ENCODE data around the gene CTU1. TPM values are rescaled to one million over a fixed set of nuclear protein-coding genes. Genes with fewer than 3 reads are reported as not detected.

Gene CTU1
- total RNA-seq, 1 experiment from 2014 or later, result 10.1 TPM

DNA sequence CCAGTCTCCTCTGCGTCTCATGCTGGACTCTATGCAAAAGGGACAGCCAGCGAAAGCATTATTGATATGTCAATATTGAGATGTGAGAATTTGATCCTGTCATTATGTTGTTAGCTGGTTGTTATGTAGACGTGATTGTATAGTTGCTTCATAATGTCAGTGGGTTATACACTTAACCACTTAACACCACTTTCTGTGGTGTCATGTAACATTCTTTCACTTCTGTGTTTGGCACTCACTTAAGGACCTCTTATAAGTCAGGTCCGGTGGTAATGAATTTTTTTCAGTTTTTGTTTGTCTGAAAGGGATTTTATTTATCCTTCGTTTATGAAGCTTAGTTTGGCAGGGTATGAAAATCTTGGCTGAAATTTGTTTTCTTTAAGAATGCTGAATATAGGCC is 26.8 kb upstream of the CTU1 start:
- no peak for DNase-seq (ENCODE audit: extremely low read depth, low read depth)

DNA sequence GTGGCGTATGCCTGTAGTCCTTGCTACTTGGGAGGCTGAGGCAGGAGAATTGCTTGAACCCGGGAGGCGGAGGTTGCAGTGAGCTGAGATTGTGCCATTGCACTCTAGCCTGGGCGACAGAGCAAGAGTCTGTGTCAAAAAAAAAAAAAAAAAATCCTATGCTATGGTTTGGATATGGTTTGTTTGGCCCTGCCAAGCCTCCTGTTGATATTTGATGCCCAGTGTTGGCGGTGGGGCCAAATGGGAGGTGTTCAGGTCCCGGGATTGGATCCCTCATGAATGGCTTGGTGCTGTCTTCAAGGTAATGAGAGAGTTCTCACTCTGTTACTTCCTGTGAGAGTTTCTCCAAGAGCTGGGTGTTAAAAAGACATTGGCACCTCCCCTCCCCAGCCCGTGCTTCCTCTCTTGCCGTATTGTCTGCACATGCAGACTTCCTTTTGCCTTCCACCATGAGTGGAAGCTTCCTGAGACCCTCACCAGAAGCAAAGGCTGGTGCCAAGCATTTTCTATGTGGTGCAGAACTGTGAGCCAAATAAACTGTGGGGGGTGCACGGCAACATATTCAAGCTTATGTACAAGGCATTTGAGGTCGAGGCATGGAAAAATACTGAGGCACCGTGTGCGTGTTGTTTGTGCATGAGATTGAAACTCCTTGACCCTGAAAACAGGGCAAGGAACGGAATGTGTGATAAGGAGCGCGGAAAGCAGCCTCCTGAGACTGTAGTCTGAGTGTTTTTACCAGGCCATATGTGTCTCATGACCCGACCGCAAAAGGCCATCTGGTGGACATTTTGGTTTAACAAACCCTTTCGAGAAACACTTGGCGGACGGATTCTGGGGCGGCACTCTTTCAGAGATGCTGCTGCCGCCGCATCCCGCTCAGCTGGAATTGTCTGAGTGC is 23.8 kb upstream of the CTU1 start:
- DNase-seq (ENCODE audit: extremely low read depth, low read depth), result no peak

DNA sequence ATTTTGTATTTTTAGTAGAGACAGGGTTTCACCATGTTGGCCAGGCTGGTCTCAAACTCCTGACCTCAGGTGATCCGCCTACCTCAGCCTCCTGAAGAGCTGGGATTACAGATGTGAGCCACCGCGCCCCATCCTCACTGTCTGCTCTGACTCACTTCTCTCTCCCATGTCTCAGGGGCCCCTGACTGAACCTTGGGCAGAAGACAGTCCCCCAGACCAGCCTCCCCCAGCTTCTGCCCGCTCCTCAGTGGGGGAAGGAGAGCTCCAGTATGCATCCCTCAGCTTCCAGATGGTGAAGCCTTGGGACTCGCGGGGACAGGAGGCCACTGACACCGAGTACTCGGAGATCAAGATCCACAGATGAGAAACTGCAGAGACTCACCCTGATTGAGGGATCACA is 21.5 kb upstream of the CTU1 start:
- no peak for DNase-seq (ENCODE audit: extremely low read depth, low read depth)

DNA sequence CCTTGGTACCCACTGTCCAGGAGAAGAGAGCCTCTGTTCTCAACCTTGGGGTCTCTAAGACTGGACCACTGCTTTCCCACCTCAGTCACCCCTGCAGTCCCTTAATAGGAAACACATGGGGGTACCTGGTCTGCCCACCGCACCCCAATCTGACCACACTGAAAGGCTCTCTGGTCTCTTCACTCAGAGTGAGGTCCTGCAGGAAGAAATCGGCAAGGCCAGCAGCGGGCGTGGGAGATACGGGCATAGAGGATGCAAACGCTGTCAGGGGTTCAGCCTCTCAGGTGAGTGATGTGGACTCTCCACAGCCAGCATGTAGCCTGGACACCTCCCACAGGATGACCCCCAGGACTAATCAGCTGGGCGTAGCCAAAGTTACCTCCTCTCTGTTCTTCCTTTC is 20.0 kb upstream of the CTU1 start:
- DNase-seq (ENCODE audit: extremely low read depth, low read depth), result no peak

DNA sequence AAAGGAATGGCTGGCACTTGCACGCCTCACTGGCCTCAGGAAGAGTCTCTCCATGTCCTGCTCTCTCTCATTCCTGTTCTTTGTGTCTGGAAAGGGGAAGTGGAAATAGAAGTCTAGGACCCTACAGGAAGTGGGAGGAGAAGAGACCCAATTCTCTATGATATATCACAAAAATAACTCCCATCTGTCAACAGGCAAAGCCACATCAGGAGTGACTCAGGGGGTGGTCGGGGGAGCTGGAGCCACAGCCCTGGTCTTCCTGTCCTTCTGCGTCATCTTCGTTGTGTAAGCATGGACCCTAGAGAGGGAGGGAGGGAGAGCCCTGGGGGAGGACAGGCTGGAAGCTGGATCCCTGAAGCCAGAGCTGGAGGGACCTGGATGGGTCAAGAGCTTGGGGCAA is 19.5 kb upstream of the CTU1 start:
- DNase-seq (ENCODE audit: extremely low read depth, low read depth), result no peak

DNA sequence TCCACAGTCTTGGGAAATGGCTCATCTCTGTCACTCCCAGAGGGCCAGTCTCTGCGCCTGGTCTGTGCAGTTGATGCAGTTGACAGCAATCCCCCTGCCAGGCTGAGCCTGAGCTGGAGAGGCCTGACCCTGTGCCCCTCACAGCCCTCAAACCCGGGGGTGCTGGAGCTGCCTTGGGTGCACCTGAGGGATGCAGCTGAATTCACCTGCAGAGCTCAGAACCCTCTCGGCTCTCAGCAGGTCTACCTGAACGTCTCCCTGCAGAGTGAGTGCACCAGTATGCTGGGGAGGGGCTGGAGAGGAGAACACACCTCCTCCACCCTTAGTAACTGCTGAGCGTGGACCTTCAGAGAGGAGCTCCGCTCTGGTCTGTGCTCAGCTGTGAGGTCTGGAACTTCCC is 18.8 kb upstream of the CTU1 start:
- no peak for DNase-seq (ENCODE audit: extremely low read depth, low read depth)

DNA sequence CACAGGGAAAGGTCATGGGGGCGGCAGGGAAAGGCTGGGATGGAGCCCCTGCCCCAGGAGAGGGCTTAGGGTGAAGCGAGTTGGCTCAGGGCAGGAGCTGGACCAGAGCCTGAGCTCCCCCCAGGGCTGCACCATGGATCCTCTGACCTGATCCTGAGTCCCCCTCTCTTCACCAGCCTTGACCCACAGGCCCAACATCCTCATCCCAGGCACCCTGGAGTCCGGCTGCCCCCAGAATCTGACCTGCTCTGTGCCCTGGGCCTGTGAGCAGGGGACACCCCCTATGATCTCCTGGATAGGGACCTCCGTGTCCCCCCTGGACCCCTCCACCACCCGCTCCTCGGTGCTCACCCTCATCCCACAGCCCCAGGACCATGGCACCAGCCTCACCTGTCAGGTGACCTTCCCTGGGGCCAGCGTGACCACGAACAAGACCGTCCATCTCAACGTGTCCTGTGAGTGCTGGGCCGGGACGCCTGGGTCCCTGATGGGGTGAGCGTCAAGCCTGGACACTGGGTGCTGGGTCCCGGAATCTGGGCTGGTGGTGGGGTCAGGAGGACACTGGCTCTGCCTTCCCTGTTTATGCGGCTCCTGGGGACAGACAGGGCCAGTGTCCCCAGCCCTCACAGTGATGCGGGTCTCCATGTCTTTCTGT is 17.3 kb upstream of the CTU1 start:
- DNase-seq (ENCODE audit: extremely low read depth, low read depth), result no peak

DNA sequence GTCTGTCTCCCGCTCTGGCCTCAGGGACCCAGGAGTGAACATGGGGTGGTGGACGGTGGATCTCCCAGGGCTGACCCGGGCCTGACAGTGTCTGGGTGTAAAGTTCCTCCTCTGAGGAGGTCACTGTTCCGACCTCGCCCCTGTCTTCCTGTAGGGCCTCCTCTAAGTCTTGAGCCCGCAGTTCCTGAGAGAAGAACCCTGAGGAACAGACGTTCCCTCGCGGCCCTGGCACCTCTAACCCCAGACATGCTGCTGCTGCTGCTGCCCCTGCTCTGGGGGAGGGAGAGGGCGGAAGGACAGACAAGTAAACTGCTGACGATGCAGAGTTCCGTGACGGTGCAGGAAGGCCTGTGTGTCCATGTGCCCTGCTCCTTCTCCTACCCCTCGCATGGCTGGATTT is 16.5 kb upstream of the CTU1 start, which contains the start of gene SIGLEC9:
Gene SIGLEC9 (plus strand): TSS at position 178 of the 400 bp plus-strand sequence. CDS start 69 bp downstream, at position 247.
- no peak for DNase-seq (ENCODE audit: extremely low read depth, low read depth)

DNA sequence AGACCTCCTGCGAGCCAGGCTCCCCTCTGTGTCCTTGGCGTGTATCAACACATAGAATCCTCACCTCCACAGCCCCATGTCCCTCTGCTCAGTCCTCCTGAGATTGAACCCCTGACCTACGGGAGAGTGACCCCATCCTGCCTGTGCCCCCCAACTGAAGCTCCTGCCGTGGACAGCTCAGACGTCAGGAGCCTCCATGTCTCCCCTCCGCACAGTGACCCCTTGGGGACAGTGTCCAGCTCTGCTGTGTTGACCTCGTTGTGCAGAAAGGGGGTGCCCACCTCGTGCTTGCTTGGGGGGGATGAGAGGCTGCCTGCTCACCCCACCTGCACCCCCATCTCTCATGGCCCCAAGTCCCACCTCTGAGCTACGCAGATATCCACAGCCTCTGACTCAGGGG is 16.0 kb upstream of the CTU1 start:
- no peak for DNase-seq (ENCODE audit: extremely low read depth, low read depth)

DNA sequence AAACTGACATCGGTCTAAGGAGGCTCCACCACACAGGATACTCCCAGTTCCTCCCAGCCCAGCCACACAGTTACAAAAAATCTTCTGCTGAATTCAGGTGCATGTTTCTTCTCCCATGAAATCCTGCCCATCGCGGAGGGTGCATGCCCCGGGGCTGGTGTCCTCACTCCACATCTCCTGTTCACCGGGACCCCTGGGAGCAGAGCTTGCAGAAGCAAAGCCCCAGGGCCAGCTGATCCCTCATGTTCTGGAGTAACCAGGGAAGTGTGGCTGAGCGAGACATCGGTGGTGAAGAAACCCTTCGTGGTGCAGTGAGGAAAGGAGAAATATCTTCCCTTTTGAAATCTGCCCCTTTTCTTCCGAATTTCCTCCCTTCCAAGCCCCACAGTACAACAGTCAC is 15.6 kb upstream of the CTU1 start:
- no peak for DNase-seq (ENCODE audit: extremely low read depth, low read depth)

DNA sequence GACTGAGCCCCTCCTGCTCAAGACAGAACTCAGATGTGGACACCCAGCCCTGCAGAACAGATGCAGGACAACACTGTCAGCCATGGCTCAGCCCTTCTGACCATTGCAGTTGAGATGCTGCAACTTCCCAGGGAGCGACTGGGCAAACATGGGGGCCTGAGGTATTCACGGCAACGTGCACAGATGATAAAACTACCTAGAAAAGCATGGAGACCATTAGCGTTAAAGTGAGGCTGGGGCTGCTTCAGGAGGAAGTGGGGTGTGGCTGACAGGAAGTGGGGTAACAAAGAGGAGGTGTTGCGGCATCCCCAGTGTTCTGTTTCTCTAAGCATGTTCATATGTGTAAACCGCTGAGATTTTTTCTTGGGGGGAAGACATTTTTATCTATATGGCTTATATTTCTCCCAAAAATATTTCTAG is 15.2 kb upstream of the CTU1 start:
- no peak for DNase-seq (ENCODE audit: extremely low read depth, low read depth)

DNA sequence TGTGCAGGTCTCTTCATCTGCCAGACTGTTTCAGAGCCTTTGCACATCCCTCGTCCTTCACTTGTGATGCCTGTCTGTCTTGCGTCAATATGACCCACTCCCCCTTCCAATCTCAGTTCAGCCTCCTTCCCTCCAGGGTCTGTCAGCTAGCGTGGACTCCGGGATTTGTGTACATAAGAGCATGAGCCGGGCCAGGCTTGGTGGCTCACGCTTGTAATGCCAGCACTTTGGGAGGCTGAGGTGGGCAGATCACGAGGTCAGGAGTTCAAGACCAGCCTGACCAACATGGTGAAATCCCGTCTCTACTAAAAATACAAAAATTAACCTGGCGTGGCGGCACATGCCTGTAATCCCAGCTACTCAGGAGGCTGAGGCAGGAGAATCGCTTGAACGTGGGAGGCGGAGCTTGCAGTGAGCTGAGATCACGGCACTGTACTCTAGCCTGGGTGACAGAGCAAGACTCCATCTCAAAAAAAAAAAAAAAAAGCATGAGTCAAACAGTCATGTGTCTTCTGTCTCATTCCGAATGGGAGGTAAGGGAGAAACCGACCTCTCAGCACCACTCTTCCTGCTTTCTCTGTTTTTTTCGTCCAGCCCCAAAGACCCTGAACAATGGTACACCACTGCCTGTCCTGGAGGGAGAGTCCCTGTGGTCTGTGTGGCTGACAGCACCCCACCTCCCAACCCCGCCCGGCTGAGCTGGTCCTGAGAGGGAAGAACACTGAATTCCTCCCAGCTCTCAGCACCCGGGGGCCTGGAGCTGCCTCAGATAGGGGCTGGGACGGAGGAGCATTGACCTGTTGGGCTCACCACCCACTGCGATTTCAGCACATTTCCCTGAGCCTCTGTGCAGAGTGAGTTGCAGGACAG is 14.1 kb upstream of the CTU1 start:
- DNase-seq (ENCODE audit: extremely low read depth, low read depth), result no peak

DNA sequence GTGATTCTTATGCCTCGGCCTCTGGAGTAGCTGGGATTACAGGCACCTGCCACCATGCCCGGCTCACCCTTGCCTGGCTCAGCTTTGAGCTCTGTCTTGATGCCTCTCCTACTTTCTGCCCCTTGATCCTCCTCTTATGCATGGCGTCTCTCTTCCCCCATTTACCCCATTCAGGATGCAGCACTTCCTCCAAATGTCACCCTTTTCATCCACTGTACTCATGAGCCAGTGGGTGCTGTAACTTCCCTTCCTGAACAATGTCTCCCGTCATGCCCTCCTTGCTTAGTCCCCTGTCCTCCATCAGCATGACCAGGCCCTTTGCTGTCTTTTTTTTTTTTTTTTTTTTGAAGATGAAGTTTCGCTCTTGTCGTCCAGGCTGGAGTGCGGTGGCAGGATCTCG is 13.0 kb upstream of the CTU1 start:
- DNase-seq (ENCODE audit: extremely low read depth, low read depth), result no peak

DNA sequence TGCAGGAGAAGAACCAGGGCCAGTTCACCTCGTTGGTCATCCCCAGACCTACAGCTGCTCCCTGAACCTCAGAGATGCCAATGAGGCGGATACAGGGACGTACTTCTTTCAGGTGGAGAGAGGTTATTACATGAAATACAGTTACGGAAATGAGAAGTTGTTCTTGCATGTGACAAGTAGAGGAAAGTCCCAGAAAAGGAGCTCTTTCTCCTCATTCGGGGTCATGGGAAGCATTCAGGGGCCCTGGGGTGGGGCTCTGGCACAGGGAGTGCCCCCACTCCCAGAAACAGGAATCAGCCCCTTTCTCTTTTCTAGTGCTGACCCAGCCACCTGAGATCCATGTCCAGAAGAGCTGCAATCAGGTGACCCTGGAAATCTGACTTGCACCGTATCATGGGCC is 12.0 kb upstream of the CTU1 start:
- DNase-seq (ENCODE audit: extremely low read depth, low read depth), result no peak

DNA sequence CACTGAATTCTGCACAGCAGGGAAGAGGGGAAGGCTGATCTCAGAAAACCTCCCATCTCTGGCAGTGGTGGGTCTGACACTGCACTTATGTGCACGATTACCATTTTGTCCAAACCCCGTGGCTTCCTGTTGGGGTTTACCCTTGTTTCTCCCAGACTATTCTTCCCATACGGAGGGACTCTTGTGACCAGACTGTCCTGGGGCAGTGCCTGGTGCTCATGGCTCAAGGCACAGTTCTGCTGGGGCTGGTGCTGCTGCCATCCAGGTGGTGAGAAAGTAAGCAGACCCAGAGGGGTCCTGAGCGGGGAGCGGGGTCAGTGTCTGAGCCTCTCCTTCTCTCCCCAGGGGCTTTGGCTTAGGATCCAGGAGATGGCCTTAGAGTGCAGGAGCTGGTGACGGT is 11.4 kb upstream of the CTU1 start:
- DNase-seq (ENCODE audit: extremely low read depth, low read depth), result no peak

DNA sequence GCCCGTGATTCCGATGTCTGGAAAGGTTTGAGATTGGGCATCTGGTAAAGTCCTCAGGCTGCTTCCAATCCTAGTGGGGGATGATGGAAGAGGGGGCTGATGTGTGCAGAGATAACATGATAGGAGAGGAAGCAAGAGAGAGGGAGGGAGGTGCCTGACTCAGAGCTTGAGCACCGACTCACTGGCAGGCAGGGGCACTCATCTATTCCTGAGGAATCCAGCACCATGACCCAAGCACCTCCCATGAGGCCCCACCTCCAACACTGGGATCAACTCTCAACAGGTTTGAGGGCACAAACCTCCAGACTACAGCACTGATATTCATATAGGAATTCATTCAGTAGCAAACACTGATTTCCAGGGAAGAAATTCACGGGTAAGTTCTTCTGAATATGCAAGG is 10.9 kb upstream of the CTU1 start:
- DNase-seq (ENCODE audit: extremely low read depth, low read depth), result no peak

DNA sequence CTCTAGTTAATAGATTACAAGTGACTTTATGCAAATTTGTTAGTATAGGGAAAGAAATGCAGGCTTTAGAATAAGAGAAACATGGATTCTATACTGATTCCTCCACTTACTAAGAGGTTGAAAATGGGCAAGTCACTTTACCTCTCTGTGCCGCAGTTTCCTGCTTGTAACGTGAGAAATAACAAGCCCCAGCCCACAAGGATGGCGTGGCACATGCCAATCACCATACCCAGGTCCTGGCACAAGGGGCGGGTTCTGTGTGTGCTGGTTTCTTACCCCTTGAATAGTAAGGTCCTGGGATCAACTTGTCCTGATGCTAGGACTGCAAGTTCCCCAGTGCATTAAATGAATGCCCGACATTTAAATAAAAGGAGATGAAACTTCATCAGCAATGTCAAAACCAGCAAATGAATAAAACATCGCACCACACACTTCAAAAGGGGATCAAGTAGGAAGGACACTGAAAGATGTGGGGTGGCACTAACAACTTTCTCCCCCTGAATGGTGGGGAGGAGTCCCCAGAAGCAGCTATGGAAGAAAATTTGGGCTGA is 8.6 kb upstream of the CTU1 start:
- DNase-seq (ENCODE audit: extremely low read depth, low read depth), result no peak

DNA sequence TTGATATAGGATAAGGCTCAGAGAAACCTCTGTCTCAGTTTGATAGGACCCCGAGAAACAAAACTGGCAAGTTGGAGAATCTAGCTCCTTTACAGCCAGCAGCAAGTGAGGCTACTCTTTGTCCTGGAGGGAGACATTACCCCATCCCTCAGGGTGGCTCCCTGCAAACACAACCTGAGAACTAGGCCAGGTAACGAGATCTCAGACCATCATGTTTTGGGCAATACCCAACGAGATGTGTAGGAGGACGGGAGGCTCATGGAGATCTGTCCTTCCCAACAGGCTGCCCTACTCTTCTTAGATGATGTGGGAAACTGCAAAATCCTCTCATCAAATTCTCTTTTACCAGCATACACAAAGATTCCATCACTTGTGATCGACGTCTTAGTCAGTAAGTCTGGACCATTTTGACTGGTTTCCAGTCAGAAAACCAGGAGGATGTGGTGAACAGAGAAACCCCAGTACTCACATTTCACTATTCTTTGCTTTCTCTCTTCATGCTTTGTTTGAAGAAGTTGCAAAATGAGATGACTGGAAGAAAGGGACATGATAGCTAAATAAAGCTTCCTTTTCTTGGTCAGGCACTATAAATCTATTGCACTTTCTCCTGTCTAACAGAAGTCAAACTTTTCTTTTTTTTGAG is 6.0 kb upstream of the CTU1 start:
- no peak for DNase-seq (ENCODE audit: extremely low read depth, low read depth)

DNA sequence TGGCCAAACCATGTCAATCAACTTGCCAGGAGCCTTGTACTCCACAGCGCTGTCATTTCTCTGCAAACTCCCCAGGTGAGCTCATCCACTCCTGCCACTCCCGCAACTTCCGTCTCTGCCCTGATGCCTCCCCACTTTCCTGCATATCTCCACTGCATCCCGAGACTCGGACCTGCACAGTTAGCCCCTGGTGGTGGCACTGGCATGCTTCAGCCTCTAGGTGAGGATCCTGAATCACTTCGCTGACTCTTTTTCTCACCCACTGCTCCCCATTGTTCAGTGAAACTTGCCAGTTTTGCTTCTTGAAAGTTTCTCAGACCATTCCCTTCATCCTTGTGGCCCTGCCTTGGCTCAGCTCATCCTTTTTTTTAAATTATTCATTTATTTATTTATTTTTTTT is 3.4 kb upstream of the CTU1 start:
- DNase-seq (ENCODE audit: extremely low read depth, low read depth), result no peak

DNA sequence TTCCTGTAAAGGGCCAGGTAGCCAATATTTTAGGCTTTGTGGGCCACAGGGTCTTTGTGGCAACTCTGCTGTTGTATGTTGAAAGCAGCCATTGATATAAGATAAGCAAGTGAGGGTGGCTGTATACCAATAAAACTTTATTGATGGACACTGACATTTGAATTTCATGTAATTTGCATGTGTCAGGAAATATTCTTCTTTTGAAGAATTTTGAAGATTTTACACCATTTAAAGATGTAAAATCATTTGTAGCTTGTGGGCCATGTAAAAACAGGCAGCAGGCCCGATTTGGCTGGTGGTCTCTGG is 2.4 kb upstream of the CTU1 start:
- no peak for DNase-seq (ENCODE audit: extremely low read depth, low read depth)

DNA sequence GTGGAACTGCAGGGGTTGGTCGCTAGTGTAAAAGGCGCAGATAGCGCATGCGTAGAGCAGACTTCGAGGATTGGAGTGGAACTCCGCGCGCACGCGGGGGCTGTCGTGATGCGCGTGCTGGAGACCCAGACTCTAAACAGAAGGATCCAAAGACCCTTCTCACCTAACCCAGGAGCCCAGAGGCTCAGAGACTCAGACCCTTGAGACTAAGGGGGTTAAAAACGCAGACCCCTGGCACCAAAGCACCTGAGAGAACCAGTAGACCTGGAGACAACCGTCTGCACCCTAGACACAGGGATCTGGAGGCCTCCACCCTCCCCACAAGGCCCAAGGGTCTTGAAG is 567 bp upstream of the CTU1 start:
- no peak for DNase-seq (ENCODE audit: extremely low read depth, low read depth)
